GM12891 (cell line): ENCODE results near the gene ZNF783.

Source experiments
- PAX5 ChIP-seq: IDR thresholded peaks from 2 replicates; pipeline ENCODE4 v1.6.1; 2011; ENCODE audit warnings: low read length, moderate library complexity, mild to moderate bottlenecking; ENCODE audit not compliant: insufficient read depth, severe bottlenecking
- POLR2A ChIP-seq: IDR thresholded peaks from 2 replicates; pipeline ENCODE4 v1.6.1; 2011; ENCODE audit warnings: low read depth, low read length, control low read depth
- POLR2AphosphoS5 ChIP-seq: IDR thresholded peaks from 2 replicates; pipeline ENCODE4 v1.6.1; 2011; ENCODE audit warnings: low read depth, low read length, control low read depth
- SPI1 ChIP-seq: IDR thresholded peaks from 2 replicates; pipeline ENCODE4 v1.6.1; 2011; ENCODE audit warnings: low read depth, low read length, control low read depth
- TAF1 ChIP-seq: IDR thresholded peaks from 2 replicates; pipeline ENCODE4 v1.6.1; 2011; ENCODE audit warnings: low read depth, low read length, control low read depth

- TF ChIP-seq POLR2A, result no peak
- no peak for TF ChIP-seq POLR2AphosphoS5
- TF ChIP-seq TAF1, result no peak
- no peak for TF ChIP-seq SPI1
- no peak for TF ChIP-seq PAX5
Observed at GRCh38 chr7:149294634-149295480, 32.9 kb downstream of the ZNF783 start.
